ENCODE data around the gene CCDC88C. TPM values are rescaled to one million over a fixed set of nuclear protein-coding genes. Genes with fewer than 3 reads are reported as not detected.

Gene CCDC88C
- total RNA-seq, 1 donor from 2014 or later = 12.4 TPM

GRCh38 chr14:91366749-91367148 lies 50.9 kb downstream of the CCDC88C start:
- Histone ChIP-seq H3K27ac (ENCODE audit: low read depth, low read length) (peak overlapping the region; percentile 51), H3K4me2 (ENCODE audit: low read length) (peak overlapping the region; percentile 23), H3K79me2 (ENCODE audit: insufficient read depth, low read length) (no peaks in the 10 kb centered on the region), H3K9ac (ENCODE audit: low read length) (peak overlapping the region; percentile 50), H3K4me1 (ENCODE audit: insufficient read depth, low read length) (peaks cover 10% of the 10 kb centered on the region), H3K27me3 (ENCODE audit: insufficient read depth, low read length) (peaks cover 14% of the 10 kb centered on the region), H3K4me3 (ENCODE audit: insufficient read depth, low read depth, low read length) (no peak overlapping the region), H4K20me1 (ENCODE audit: insufficient read depth, low read length) (no peaks in the 10 kb centered on the region), H2AFZ (ENCODE audit: low read depth, low read length) (no peak overlapping the region), H3K9me3 (ENCODE audit: insufficient read depth, low read depth, low read length) (no peaks in the 10 kb centered on the region), H3K36me3 (ENCODE audit: insufficient read depth, low read length) (no peaks in the 10 kb centered on the region)
- Mint-ChIP-seq H3K27ac (ENCODE audit: unreplicated experiment) (peak overlapping the region; percentile 95), H3K4me3 (ENCODE audit: unreplicated experiment) (no peak overlapping the region), H3K4me1 (ENCODE audit: low read depth, unreplicated experiment) (peaks cover 27% of the 10 kb centered on the region), H3K27me3 (ENCODE audit: low read depth, unreplicated experiment) (no peaks in the 10 kb centered on the region), H3K9me3 (ENCODE audit: unreplicated experiment) (no peaks in the 10 kb centered on the region), H3K36me3 (ENCODE audit: low read depth, unreplicated experiment) (no peaks in the 10 kb centered on the region)
- TF ChIP-seq, protein P1, sequence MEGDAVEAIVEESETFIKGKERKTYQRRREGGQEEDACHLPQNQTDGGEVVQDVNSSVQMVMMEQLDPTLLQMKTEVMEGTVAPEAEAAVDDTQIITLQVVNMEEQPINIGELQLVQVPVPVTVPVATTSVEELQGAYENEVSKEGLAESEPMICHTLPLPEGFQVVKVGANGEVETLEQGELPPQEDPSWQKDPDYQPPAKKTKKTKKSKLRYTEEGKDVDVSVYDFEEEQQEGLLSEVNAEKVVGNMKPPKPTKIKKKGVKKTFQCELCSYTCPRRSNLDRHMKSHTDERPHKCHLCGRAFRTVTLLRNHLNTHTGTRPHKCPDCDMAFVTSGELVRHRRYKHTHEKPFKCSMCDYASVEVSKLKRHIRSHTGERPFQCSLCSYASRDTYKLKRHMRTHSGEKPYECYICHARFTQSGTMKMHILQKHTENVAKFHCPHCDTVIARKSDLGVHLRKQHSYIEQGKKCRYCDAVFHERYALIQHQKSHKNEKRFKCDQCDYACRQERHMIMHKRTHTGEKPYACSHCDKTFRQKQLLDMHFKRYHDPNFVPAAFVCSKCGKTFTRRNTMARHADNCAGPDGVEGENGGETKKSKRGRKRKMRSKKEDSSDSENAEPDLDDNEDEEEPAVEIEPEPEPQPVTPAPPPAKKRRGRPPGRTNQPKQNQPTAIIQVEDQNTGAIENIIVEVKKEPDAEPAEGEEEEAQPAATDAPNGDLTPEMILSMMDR (IDR thresholded peaks at IDR 0.05; ENCODE audit: insufficient read depth, low read depth, low read length) = no peak
- no peak for TF ChIP-seq EZH2 (IDR thresholded peaks at IDR 0.05; ENCODE audit: insufficient read depth, low read length)
- DNase-seq (ENCODE audit: low read depth) (no peak), FAIRE-seq (no peak)

GRCh38 chr14:91365552-91365951 lies 52.1 kb downstream of the CCDC88C start:
- no peak for DNase-seq (ENCODE audit: low read depth)
- no peaks in the 10 kb centered on the region for H3K27me3 Mint-ChIP-seq (ENCODE audit: low read depth, unreplicated experiment)
- H3K9me3 ChIP-seq (ENCODE audit: insufficient read depth, low read depth, low read length) = no peaks in the 10 kb centered on the region
- no peak overlapping the region for H3K4me3 Mint-ChIP-seq (ENCODE audit: unreplicated experiment)
- TF ChIP-seq, protein P1 (IDR thresholded peaks at IDR 0.05; ENCODE audit: insufficient read depth, low read depth, low read length) = no peak
- TF ChIP-seq EZH2 (IDR thresholded peaks at IDR 0.05; ENCODE audit: insufficient read depth, low read length) = no peak
- H3K4me2 ChIP-seq (ENCODE audit: low read length) = no peak overlapping the region
- no peaks in the 10 kb centered on the region for H4K20me1 ChIP-seq (ENCODE audit: insufficient read depth, low read length)
- peaks cover 10% of the 10 kb centered on the region for H3K4me1 ChIP-seq (ENCODE audit: insufficient read depth, low read length)
- H3K27ac Mint-ChIP-seq (ENCODE audit: unreplicated experiment) = peak overlapping the region; percentile 70
- H3K9ac ChIP-seq (ENCODE audit: low read length) = no peak overlapping the region
- no peak overlapping the region for H3K27ac ChIP-seq (ENCODE audit: low read depth, low read length)
- peaks cover 8% of the 10 kb centered on the region for H3K27me3 ChIP-seq (ENCODE audit: insufficient read depth, low read length)
- H3K4me1 Mint-ChIP-seq (ENCODE audit: low read depth, unreplicated experiment) = peaks cover 27% of the 10 kb centered on the region
- H3K36me3 Mint-ChIP-seq (ENCODE audit: low read depth, unreplicated experiment) = no peaks in the 10 kb centered on the region
- FAIRE-seq = no peak
- H3K9me3 Mint-ChIP-seq (ENCODE audit: unreplicated experiment) = no peaks in the 10 kb centered on the region
- H2AFZ ChIP-seq (ENCODE audit: low read depth, low read length) = no peak overlapping the region
- no peaks in the 10 kb centered on the region for H3K36me3 ChIP-seq (ENCODE audit: insufficient read depth, low read length)
- no peak overlapping the region for H3K4me3 ChIP-seq (ENCODE audit: insufficient read depth, low read depth, low read length)
- H3K79me2 ChIP-seq (ENCODE audit: insufficient read depth, low read length) = no peaks in the 10 kb centered on the region

DNA sequence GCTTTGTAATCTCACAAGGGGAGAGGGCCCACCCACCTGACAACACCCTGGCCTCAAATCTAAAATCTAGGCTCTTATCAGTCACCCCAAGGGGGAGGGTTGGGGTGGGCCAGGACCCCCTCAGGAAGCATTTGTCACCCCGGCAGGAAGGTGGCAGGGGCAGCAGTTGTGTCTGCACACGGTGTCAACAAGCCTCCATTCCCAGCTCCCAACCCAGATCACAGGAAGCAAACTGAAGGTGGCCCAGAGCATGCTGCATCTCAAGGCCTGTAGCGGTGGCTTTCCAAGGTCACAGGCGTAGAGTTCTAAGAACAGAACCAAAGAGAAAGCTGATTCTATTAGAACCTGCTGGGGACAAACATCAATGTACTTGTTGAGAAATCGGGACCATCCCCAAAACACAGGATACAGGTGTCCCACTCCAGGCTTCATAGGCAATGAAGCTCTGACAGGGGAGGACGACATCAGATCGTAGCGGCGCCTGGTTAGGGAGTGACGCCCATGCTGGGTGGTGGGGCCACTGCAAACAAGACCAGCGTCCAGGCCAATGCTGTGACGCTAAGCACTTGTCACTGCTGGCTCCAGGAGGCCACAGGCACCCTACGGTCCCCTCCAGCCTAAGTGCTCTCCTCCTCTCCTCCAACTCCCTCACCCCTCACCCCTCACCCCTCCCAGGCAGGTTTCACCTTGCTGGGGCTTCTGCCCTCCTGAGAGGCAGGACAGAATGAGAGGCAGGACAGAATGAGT lies 52.9 kb downstream of the CCDC88C start:
- Mint-ChIP-seq H3K36me3 (ENCODE audit: low read depth, unreplicated experiment) (no peaks in the 10 kb centered on the region), H3K27me3 (ENCODE audit: low read depth, unreplicated experiment) (no peaks in the 10 kb centered on the region), H3K4me1 (ENCODE audit: low read depth, unreplicated experiment) (peaks cover 25% of the 10 kb centered on the region), H3K9me3 (ENCODE audit: unreplicated experiment) (no peaks in the 10 kb centered on the region), H3K4me3 (ENCODE audit: unreplicated experiment) (no peak overlapping the region), H3K27ac (ENCODE audit: unreplicated experiment) (no peak overlapping the region)
- DNase-seq (ENCODE audit: low read depth) = no peak
- Histone ChIP-seq H2AFZ (ENCODE audit: low read depth, low read length) (no peak overlapping the region), H3K9me3 (ENCODE audit: insufficient read depth, low read depth, low read length) (no peaks in the 10 kb centered on the region), H4K20me1 (ENCODE audit: insufficient read depth, low read length) (no peaks in the 10 kb centered on the region), H3K4me1 (ENCODE audit: insufficient read depth, low read length) (peaks cover 7% of the 10 kb centered on the region), H3K4me3 (ENCODE audit: insufficient read depth, low read depth, low read length) (no peak overlapping the region), H3K79me2 (ENCODE audit: insufficient read depth, low read length) (no peaks in the 10 kb centered on the region), H3K27ac (ENCODE audit: low read depth, low read length) (no peak overlapping the region), H3K27me3 (ENCODE audit: insufficient read depth, low read length) (peaks cover 2% of the 10 kb centered on the region), H3K36me3 (ENCODE audit: insufficient read depth, low read length) (no peaks in the 10 kb centered on the region), H3K9ac (ENCODE audit: low read length) (no peak overlapping the region), H3K4me2 (ENCODE audit: low read length) (no peak overlapping the region)
- no peak for TF ChIP-seq EZH2 (IDR thresholded peaks at IDR 0.05; ENCODE audit: insufficient read depth, low read length)
- TF ChIP-seq, protein P1 (IDR thresholded peaks at IDR 0.05; ENCODE audit: insufficient read depth, low read depth, low read length) = no peak
- no peak for FAIRE-seq
